ENCODE results near the gene RAB6B.

The RAB6B gene

GRCh38 chr3:133894353-133895207 lies 1.1 kb downstream of the RAB6B start:
- peak; percentile 14 for DNase-seq

GRCh38 chr3:133893683-133894352 lies 1.9 kb downstream of the RAB6B start:
- DNase-seq = no peak

DNA sequence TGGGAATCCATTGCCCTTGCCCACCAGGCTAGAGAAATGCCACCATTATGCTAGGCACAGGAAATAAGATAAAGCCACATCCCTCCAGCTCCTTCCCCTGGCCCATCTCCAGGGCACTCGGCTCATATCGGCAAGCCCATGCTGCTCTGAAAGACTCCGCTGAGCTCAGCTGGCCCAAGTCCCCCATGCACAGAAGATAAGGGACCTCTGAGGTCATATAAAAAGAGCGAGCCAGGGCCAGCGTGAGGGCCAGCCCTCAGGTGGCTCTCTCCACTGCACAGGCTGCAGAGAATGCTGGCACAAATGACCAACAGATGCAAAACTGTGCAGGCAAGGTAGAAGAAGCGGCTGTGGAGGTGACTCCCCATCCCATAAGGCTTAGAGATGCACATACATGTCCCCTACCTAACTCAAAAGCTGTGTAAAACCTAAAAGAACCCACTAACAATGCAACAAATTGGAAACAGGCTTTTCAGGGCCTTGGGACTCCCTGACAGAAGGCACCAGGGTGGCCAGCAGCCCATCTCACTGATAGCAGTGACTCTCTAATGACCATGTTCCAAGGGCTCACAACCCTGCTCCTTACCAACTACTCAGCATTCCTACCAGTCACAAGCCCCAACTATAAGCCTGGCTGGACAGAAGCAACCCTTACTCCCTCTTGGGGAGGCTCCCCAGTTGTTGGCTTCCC lies 3.0 kb downstream of the RAB6B start:
- no peak for DNase-seq

GRCh38 chr3:133891662-133892378 lies 3.9 kb downstream of the RAB6B start:
- no peak for DNase-seq

GRCh38 chr3:133890972-133891644 lies 4.6 kb downstream of the RAB6B start:
- DNase-seq = no peak

DNA sequence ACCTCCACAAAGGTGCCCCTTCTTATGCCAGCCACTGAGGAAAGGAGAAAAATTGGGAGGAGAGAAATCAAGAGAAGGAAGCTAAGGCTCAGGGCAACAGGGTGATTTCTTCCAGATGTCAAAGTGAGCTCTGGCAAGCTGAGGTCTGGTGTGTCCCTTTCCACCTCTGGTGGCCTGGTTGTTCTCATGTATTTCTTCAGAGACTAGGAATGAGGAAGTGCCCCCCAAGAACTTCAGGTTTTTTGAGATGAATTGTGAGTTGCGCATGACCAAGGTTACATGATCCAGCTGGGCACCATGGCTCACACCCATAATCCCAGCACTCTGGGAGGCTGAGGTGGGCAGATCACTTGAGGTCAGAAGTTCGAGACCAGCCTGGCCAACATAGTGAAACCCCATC lies 5.6 kb downstream of the RAB6B start:
- no peak for DNase-seq

- DNase-seq = no peak
Measured at GRCh38 chr3:133888726-133889340, 6.8 kb downstream of the RAB6B start.

GRCh38 chr3:133887803-133888703 lies 7.6 kb downstream of the RAB6B start:
- DNase-seq = no peak

DNA sequence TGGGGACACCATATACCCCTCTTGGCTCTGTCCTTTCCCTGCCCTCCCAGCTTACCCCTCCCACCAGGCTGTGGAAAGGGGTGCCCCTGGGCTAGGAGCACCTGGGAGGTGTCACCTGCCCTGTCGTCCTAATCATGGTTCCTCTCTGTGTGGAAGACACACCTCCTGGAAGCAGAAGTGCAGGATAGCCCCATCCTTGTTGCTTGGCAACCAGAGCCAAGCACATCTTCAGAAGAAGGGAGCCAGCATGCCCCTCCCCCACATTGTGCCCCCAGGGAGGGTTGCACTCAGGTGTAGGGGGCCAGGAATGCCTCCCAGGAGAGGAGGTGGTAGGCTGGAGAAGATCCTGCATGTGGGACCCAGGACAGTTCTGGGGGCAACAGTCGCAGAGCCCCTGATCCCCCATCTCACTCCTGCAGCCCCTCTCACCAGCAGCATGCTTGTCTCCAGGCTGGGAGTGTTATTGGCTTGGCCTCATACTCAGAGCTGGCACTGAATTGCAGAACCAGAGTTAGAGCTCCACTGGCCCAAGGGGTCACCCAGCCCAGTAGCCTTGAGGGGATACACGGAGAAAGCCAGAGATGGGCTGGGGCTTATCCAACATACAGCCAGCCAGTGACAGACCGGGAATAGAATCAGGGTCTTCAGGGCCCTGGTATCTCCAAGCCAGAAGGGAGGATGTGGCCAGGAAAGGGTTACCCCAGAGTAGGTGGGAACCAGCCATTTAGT lies 8.4 kb downstream of the RAB6B start:
- no peak for DNase-seq

GRCh38 chr3:133886031-133886722 lies 9.5 kb downstream of the RAB6B start:
- DNase-seq = no peak

DNA sequence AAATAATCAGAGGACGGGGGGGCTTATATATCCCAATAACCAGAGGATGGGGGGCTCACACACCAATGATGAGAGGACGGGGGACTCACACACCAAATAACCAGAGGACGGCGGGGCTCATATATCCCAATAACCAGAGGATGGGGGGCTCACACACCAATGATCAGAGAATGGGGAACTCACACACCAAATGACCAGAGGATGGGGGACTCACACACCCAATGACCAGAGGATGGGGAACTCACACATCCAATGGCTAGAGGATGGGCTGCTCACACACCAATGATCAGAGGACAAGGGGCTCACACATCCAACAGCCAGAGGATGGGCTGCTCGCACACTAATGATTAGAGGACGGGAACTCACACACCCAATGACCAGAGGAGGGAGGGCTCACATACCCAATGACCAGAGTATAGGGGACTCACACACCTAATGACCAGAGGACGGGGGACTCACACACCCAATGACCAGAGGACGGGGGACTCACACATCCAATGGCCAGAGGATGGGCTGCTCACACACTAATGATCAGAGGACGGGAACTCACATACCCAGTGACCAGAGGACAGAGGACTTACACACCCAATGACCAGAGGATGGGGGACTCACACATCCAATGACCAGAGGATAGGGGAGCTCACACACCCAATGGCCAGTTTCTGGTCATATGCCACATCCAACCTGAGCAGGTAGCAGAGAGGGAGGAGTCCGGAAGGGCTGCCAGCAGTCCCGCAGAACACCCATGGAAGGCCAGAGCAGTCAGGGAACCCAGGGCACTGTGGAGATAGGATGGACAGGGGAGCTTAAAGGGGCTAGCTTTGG lies 10.6 kb downstream of the RAB6B start:
- DNase-seq = no peak

- DNase-seq = no peak
Measured at GRCh38 chr3:133884054-133884886, 11.4 kb downstream of the RAB6B start.

DNA sequence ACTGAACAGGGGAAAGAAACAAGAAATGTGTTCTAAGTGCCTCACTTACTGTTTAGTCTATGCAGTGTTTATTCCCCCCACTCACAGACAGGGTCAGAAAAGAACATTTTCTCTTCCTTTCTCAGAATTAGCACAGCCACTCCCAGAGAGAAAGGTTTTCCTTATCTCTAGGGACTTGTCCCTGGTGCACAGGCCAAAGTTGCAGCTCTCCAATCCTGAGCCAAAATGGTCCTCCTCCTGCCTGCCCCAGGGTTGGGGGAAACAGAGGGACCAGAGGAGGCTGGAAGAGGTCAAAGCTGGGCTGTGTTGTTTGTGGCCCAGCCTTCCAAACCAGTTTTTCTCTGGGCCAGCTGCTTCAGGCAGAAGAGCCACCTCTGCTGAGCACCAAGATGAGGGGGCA lies 12.0 kb downstream of the RAB6B start:
- DNase-seq = no peak

DNA sequence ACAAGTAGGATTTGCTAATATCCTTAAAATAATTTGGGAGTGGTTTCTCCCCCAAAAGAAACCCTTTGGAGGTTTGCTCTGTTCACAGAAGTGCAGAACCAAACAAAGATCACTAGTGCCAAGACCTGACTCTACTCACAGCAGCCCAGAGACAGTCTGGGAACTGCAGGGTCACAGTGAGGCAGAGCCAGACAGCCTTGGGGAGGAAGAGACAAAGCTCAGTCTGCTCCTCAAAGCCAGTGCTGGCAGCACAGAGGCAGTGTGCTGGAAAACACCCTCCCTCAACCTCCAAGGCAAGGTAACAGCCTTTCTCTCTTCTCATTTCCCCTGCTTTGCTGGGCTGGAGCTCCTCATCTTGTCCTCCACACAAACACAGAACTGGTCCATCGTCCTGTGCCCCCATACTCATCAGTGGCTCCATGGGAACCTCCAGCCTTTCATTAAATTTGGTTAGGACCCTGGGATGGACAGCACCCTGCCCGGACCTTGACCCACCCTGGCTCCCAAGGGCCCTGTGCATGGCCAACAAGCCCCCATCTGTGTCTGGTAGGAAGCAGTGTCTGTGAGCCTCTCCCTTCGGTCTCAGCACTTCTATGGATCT lies 12.6 kb downstream of the RAB6B start:
- no peak for DNase-seq

- DNase-seq = no peak
Measured at GRCh38 chr3:133881939-133882825, 13.5 kb downstream of the RAB6B start.

DNA sequence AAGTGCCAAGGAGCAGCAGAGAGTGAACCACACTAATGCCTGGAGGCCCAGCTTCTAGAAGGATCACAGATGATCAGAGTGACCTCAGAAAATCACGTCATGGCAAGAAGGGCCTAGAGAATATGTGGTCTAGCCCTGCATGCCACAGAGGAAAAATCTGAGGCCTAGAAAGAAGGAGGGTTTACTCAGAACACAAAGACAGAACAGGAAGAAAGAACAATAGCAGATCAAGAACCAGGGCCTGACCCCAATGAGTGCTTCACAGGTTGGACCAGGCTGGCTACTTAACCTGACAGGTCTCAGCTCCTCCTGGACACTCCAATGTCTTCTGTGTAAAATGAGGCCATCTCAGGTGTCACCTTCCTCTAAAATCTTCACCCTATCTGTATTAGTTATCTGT lies 14.2 kb downstream of the RAB6B start:
- DNase-seq = no peak

All from NCI-H510A (cell line).